ENCODE measurements around the gene JARID2. TPM values are rescaled to one million over a fixed set of nuclear protein-coding genes. Genes with fewer than 3 reads are reported as not detected.
"Not testable (repeated sequence)": the region's sequence is repeated elsewhere in the genome, so short reads cannot be mapped to it uniquely, and the experiment has no call there.

Gene JARID2
- total RNA-seq, 2 experiments from 2014 or later: 33.0 to 33.2 TPM

DNA sequence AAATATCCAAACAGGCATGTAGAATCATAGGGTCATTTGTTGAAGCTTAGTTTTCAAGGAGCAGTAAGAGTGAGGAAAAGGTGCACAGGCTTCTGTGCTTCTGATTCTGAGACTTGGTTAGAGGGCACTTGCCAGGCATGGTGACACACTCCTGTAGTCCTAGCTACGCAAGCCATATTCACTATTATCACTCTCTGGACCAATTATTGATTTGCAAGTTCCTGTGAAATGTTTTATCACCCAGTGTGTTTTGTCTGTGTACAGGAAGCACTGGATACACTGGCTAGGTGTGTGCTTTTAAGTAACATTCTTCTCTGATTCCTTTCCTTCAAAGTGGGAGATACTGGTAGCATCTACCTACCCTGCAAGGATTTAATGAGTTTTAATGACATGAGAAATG lies 76.3 kb downstream of the JARID2 start:
- Mint-ChIP-seq H3K27me3 (ENCODE audit: low read depth) (no peaks in the 10 kb centered on the region), H3K9me3 (ENCODE audit: insufficient read depth) (no peaks in the 10 kb centered on the region), H3K4me3 (no peak overlapping the region), H3K27ac (no peak overlapping the region), H3K36me3 (ENCODE audit: low read depth) (peaks cover 40% of the 10 kb centered on the region), H3K4me1 (ENCODE audit: low read depth) (peaks cover 85% of the 10 kb centered on the region)
- DNase-seq: no peak
- ChIA-PET CTCF (interaction anchor here (0.6 to 1.2 kb wide), 6 partner anchors 10 to 1111 kb away, joined by 3 to 4 read pairs (median 3); no protein-coding TSS in a partner anchor), POLR2A (interaction anchor here (0.9 kb wide), 1 partner anchor 23 kb away, joined by 4 read pairs; no protein-coding TSS in a partner anchor)
- ATAC-seq: no peak

DNA sequence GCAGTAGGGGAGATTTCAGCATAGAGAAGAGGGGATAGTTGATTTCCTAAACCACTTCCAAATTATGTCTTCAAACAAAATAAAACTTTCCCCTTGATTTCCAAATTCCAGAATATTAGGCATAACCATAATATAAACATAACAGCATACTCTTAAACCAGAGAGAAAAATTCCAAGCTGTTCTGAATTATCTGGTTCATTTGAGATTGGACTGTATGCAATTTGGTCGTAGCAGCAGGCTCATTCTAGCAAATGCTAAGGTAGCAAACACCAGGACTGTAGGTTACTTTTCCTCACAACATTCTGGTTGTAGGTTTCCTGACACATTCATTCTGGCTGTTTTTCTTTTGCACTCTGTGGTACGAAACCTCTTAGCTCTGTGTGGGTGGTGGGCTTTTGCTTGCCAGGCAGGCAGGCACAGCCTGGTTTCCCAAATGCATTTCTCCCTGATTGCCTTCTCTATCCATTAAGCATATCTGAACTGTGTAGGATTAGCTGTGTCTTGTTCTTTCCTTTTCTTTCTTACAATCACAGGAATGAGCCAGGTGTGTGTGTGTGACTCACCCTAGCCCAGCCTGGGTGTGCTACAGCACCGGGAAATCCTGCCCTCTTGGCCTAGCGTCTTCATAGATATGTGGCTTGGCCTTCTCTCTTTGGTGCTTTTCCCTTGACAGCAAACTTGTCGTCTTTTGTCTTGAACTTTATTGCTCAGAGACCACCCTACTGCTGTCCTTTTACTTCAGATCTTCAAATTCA lies 77.1 kb downstream of the JARID2 start:
- Mint-ChIP-seq H3K36me3 (ENCODE audit: low read depth) (peaks cover 36% of the 10 kb centered on the region), H3K9me3 (ENCODE audit: insufficient read depth) (no peaks in the 10 kb centered on the region), H3K27me3 (ENCODE audit: low read depth) (no peaks in the 10 kb centered on the region), H3K27ac (peak overlapping the region; percentile 29), H3K4me3 (no peak overlapping the region), H3K4me1 (ENCODE audit: low read depth) (peaks cover 85% of the 10 kb centered on the region)
- ChIA-PET CTCF (interaction anchor here (0.8 to 1.2 kb wide), 5 partner anchors 9 to 141 kb away, joined by 3 to 4 read pairs (median 3); no protein-coding TSS in a partner anchor), POLR2A (interaction anchor here (0.6 to 0.9 kb wide), 2 partner anchors 22 to 90 kb away, joined by 3 to 4 read pairs; no protein-coding TSS in a partner anchor)
- ATAC-seq (no peak), DNase-seq (no peak)

DNA sequence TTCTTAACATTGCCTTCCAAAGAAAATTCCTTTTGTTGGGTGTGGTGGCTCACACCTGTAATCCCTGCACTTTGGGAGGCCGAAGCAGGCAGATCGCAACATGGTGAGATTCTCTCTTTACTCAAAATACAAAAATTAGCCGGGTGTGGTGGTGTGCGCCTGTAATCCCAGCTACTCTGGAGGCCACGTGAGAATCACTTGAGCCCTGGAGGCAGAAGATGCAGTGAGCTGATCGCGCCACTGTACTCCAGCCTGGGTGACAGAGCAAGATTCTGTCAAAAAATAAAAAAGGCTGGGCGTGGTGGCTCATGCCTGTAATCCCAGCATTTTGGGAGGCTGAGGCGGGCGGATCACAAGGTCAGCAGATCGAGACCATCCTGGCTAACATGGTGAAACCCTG lies 77.7 kb downstream of the JARID2 start:
- ATAC-seq; CTCF ChIA-PET; H3K4me3 Mint-ChIP-seq; H3K9me3 Mint-ChIP-seq (ENCODE audit: insufficient read depth); H3K27me3 Mint-ChIP-seq (ENCODE audit: low read depth); DNase-seq: not testable (repeated sequence)
- POLR2A ChIA-PET: interaction anchor here (0.6 kb wide), 1 partner anchor 90 kb away, joined by 3 read pairs; no protein-coding TSS in a partner anchor
- Mint-ChIP-seq H3K27ac (peak overlapping the region; percentile 29), H3K4me1 (ENCODE audit: low read depth) (peaks cover 85% of the 10 kb centered on the region), H3K36me3 (ENCODE audit: low read depth) (peaks cover 31% of the 10 kb centered on the region)

DNA sequence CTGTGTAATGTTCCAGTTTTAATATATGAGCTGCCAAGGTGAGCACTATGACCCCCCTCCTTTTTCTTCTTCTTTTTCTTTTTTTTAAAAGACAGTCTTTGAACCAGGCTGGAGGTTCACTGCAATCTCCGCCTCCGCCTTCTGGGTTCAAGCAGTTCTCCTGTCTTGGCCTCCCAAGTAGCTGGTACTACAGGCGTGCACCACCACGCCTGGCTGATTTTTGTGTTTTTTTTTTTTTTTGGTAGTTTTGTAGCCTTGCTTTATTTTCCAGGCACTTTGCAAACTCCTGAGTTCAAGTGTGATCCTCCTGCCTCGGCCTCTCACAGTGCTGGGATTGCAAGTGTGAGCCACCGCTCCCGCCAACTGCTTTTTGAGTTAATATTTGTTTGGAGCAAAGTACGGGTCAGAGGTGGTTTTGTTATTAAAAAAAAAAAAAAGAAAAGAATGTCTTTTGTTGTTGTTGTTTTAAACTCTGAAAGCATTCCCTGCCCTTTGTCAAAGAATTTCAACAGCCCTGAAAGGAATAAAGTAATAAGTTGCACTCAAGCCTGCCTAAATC lies 78.6 kb downstream of the JARID2 start:
- no peak for DNase-seq
- no peak for ATAC-seq
- ChIA-PET POLR2A (no interaction called here), CTCF (interaction anchor here (0.7 to 1.7 kb wide), 2 partner anchors 12 to 1145 kb away, joined by 3 to 4 read pairs; no protein-coding TSS in a partner anchor)
- H3K9me3 Mint-ChIP-seq (ENCODE audit: insufficient read depth): no peaks in the 10 kb centered on the region
- H3K4me3 Mint-ChIP-seq: no peak overlapping the region
- H3K27ac Mint-ChIP-seq: no peak overlapping the region
- H3K4me1 Mint-ChIP-seq (ENCODE audit: low read depth): peaks cover 85% of the 10 kb centered on the region
- peaks cover 24% of the 10 kb centered on the region for H3K36me3 Mint-ChIP-seq (ENCODE audit: low read depth)
- H3K27me3 Mint-ChIP-seq (ENCODE audit: low read depth): no peaks in the 10 kb centered on the region

DNA sequence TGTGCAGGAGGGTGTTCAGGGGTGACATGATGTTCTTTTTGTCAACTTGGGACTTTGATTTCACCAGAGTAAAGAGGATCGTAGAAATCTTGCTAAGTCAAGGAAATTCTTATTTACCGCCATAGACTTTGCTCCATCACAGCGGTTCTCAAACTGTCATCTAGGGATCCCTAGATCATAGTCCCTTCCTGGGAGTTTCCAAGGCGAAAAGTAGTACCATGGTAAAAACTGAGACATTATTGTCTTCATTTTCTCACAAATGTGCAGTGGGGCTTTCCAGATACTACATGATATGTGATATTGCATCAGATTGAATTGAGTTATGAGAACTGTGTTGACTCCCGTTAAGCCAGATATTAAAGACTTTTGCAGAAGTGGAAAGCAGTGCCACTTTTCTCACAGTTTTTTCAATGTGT lies 79.7 kb downstream of the JARID2 start:
- H3K27me3 Mint-ChIP-seq (ENCODE audit: low read depth): no peaks in the 10 kb centered on the region
- ChIA-PET POLR2A (interaction anchor here (1.6 kb wide), 1 partner anchor 13 kb away, joined by 3 read pairs; no protein-coding TSS in a partner anchor), CTCF (interaction anchor here (1.0 to 3.0 kb wide), 7 partner anchors 11 to 119 kb away, joined by 3 to 15 read pairs (median 4); no protein-coding TSS in a partner anchor)
- peaks cover 26% of the 10 kb centered on the region for H3K36me3 Mint-ChIP-seq (ENCODE audit: low read depth)
- ATAC-seq (no peak), DNase-seq (no peak)
- peaks cover 87% of the 10 kb centered on the region for H3K4me1 Mint-ChIP-seq (ENCODE audit: low read depth)
- no peaks in the 10 kb centered on the region for H3K9me3 Mint-ChIP-seq (ENCODE audit: insufficient read depth)
- peak overlapping the region; percentile 33 for H3K27ac Mint-ChIP-seq
- no peak overlapping the region for H3K4me3 Mint-ChIP-seq

DNA sequence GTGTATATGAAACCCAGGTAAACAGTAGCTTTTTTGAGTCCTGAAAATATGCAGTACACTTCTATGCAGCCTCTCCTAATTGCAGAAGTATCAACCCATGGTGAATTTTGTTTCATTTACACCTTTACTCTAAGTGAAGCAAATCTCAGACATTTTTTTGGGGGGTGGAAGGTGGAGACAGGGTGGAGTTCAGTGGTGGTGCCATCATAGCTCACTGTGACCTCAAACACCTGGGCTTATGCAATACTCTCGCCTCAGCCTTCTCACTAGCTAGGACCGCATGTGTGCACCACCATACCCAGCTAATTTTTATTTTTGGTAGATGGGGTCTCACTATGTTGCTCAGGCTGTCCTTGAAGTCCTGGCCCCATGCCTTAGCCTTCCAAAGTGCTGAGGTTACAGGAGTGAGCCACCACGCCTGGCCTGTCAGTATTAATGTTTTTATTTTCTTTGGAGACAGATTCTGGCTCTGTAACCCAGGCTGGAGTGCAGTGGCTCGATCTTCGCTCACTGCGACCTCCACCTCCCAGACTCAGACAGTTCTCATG lies 80.3 kb downstream of the JARID2 start:
- CTCF ChIA-PET: interaction anchor here (0.8 to 3.0 kb wide), 11 partner anchors 15 to 119 kb away, joined by 3 to 15 read pairs (median 4); no protein-coding TSS in a partner anchor
- Mint-ChIP-seq H3K27me3 (ENCODE audit: low read depth) (no peaks in the 10 kb centered on the region), H3K27ac (peak overlapping the region; percentile 44), H3K36me3 (ENCODE audit: low read depth) (peaks cover 24% of the 10 kb centered on the region), H3K4me1 (ENCODE audit: low read depth) (peaks cover 90% of the 10 kb centered on the region), H3K4me3 (no peak overlapping the region), H3K9me3 (ENCODE audit: insufficient read depth) (no peaks in the 10 kb centered on the region)
- ATAC-seq (peak; percentile 29), DNase-seq (peak; percentile 41)
- POLR2A ChIA-PET: interaction anchor here (1.6 kb wide), 1 partner anchor 14 kb away, joined by 3 read pairs; no protein-coding TSS in a partner anchor

DNA sequence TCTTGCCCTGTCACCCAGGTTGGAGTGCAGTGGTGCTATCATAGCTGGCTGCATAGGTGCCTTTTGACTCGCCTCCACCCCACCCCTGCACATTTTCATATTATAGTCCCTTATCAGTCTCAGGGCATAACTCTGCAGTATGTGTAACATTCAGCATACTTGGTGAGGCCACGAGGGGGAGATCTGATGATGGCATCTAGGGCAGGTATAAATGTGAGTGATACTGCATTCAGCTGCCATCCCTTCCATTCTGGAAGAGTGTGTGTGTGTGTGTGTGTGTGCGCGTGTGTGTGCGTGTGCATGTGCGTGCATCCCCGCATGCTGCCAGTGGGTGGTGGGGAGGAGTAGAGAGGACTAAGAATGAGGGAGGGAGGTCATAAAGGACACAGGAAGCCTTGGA lies 81.4 kb downstream of the JARID2 start:
- Mint-ChIP-seq H3K27ac (peak overlapping the region; percentile 80), H3K4me1 (ENCODE audit: low read depth) (peaks cover 89% of the 10 kb centered on the region), H3K4me3 (no peak overlapping the region), H3K27me3 (ENCODE audit: low read depth) (no peaks in the 10 kb centered on the region), H3K9me3 (ENCODE audit: insufficient read depth) (no peaks in the 10 kb centered on the region), H3K36me3 (ENCODE audit: low read depth) (peaks cover 21% of the 10 kb centered on the region)
- DNase-seq: peak; percentile 73
- POLR2A ChIA-PET: interaction anchor here (0.7 kb wide), 1 partner anchor 116 kb away, joined by 3 read pairs; no protein-coding TSS in a partner anchor
- CTCF ChIA-PET: interaction anchor here (0.7 to 3.0 kb wide), 15 partner anchors 9 to 137 kb away, joined by 3 to 15 read pairs (median 4); no protein-coding TSS in a partner anchor
- ATAC-seq: peak; percentile 74

DNA sequence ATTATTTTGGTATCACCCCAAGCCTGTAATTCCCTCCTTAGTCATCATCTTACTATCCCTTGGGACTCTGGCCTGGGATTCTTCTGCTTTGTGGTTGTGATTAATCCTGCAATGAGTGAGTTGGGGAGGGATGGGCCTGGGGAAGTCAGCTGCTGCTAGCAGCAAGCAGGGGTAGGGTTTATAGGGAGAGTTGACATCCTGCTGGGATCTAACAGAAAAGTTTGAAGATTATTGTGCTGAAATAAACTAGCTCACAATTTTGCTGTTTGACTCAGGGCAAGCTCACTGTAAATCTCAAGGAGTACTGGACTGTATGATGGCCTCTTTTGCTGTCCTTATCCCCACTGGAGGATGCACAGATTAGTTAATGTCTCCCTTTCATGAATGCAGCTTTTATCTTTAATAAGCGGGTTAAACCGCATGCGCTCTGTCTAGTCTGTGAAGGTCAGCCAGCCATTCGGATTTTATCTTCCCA lies 83.4 kb downstream of the JARID2 start:
- Mint-ChIP-seq H3K27ac (peak overlapping the region; percentile 82), H3K4me3 (peak overlapping the region; percentile 60), H3K9me3 (ENCODE audit: insufficient read depth) (no peaks in the 10 kb centered on the region), H3K4me1 (ENCODE audit: low read depth) (peaks cover 83% of the 10 kb centered on the region), H3K27me3 (ENCODE audit: low read depth) (no peaks in the 10 kb centered on the region), H3K36me3 (ENCODE audit: low read depth) (peaks cover 14% of the 10 kb centered on the region)
- ChIA-PET POLR2A (interaction anchor here (1.7 kb wide), 1 partner anchor 80 kb away, joined by 4 read pairs; no protein-coding TSS in a partner anchor), CTCF (interaction anchor here (0.8 to 1.8 kb wide), 7 partner anchors 8 to 111 kb away, joined by 3 to 5 read pairs (median 3); partner anchors contain the start of gene JARID2)
- ATAC-seq: no peak
- no peak for DNase-seq

DNA sequence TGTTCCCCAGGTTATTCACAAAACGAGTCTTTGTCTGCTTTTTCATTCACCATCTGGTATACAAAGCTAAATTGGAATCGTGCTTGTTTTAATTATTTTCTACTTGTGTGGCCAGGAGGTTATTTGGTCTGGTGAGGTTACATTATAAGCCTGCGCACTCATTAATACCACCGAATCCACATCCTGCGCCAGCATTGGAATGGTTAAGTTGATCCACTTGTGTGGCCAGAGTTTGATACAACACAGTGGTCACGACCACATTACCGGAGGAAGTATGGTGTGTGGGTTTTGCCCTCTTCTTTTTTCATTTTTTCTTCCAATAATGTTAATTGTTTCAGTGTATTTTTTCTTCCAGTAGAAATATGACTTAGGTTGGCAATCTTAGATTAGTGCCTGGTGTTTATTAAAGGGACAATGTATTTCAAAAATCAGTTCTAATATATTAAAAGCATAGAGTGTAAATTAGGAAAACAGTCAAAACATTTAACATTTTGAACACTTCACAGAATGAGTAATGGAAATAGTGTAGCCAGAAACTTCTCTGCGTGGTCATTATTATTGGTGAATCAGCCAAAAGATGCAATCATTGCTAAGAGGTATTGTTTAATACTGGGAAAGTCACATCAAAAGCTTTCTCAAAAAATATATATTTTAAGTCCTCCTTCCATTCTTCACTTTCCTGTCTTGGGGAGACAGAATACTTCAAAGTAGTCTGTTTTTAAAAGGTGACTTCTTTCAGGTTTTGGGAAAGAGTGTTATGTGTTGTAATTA lies 84.5 kb downstream of the JARID2 start:
- H3K27ac Mint-ChIP-seq: peak overlapping the region; percentile 82
- DNase-seq (peak; percentile 56), ATAC-seq (peak; percentile 39)
- H3K9me3 Mint-ChIP-seq (ENCODE audit: insufficient read depth): no peaks in the 10 kb centered on the region
- CTCF ChIA-PET: interaction anchor here (0.6 to 1.8 kb wide), 6 partner anchors 9 to 110 kb away, joined by 3 to 5 read pairs (median 4); partner anchors contain the start of gene JARID2
- H3K36me3 Mint-ChIP-seq (ENCODE audit: low read depth): peaks cover 11% of the 10 kb centered on the region
- H3K4me3 Mint-ChIP-seq: peak overlapping the region; percentile 60
- POLR2A ChIA-PET: interaction anchor here (1.7 kb wide), 1 partner anchor 82 kb away, joined by 4 read pairs; no protein-coding TSS in a partner anchor
- H3K4me1 Mint-ChIP-seq (ENCODE audit: low read depth): peaks cover 79% of the 10 kb centered on the region
- no peaks in the 10 kb centered on the region for H3K27me3 Mint-ChIP-seq (ENCODE audit: low read depth)

DNA sequence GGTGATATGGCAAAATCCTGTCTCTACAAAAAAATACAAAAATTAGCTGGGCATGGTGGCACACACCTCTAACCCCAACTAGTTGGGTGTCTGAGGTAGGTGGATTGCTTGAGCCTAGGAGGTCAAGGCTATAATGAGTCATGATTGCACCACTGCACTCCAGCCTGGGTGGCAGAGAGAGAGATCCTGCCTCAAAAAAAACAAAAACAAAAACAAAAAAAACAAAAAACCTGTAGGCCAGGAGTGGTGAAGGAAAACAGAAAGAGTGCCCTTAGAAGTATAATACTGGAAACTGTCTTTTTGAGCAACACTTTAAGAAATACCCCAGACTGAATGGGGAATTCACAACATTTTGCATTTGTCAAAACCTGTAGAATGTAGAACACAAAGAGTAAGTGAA lies 85.3 kb downstream of the JARID2 start:
- Mint-ChIP-seq H3K9me3 (ENCODE audit: insufficient read depth) (no peaks in the 10 kb centered on the region), H3K27me3 (ENCODE audit: low read depth) (no peaks in the 10 kb centered on the region), H3K27ac (peak overlapping the region; percentile 82), H3K36me3 (ENCODE audit: low read depth) (peaks cover 15% of the 10 kb centered on the region), H3K4me1 (ENCODE audit: low read depth) (peaks cover 80% of the 10 kb centered on the region), H3K4me3 (peak overlapping the region; percentile 60)
- DNase-seq: no peak
- POLR2A ChIA-PET: no interaction called here
- CTCF ChIA-PET: interaction anchor here (1.1 kb wide), 1 partner anchor 8 kb away, joined by 3 read pairs; no protein-coding TSS in a partner anchor
- peak; percentile 43 for ATAC-seq
